Caco-2 (cell line): ENCODE measurements around the gene DDX51. TPM values are rescaled to one million over a fixed set of nuclear protein-coding genes. Genes with fewer than 3 reads are reported as not detected.

Source experiments
- BruUV-seq: library from RNA; stranded (reverse); fragments of 400-500 nt; replicated peaks from 2 replicates; lab custom pipeline; 2021; lab: Mats Ljungman, UMichigan
- CTCF ChIA-PET: fragments of 300-600 bp; sonication (Branson Sonifier 250); formaldehyde crosslinking; loops from one replicate; lab custom pipeline; 2022; ENCODE audit warnings: antibody characterized with exemption; lab: Charles Lee
- POLR2A ChIA-PET: fragments of 300-600 bp; sonication (Branson Sonifier 250); formaldehyde crosslinking; loops from one replicate; lab custom pipeline; 2022; ENCODE audit warnings: antibody characterized with exemption; lab: Charles Lee
- DNase-seq, 2 experiments: peaks; one replicate each; pipeline versions ENCODE4 v3.0.0 to v3.0.0-alpha.2; 2020 to 2022
- H3K27me3 ChIP-seq: replicated peaks from 2 replicates; pipeline ENCODE4 v1.6.0; 2011; ENCODE audit warnings: low read length; ENCODE audit not compliant: control insufficient read depth, insufficient read depth
- H3K36me3 ChIP-seq: 2 replicates; pipeline ENCODE4 v1.5.1; 2011; ENCODE audit warnings: low read length; ENCODE audit not compliant: control insufficient read depth, insufficient read depth
- H3K4me1 ChIP-seq: fragments of 250-450 bp; sonication (Bioruptor Pico); 2 replicates; pipeline ENCODE4 v1.5.1; 2020; ENCODE audit warnings: mild to moderate bottlenecking
- H3K4me3 ChIP-seq: 2 replicates; pipeline ENCODE4 v1.5.1; 2011; ENCODE audit warnings: low read depth, mild to moderate bottlenecking, control low read depth, low read length
- H3K9me3 ChIP-seq: fragments of 250-450 bp; sonication (Bioruptor Pico); 2 replicates; pipeline ENCODE4 v1.5.1; 2020; ENCODE audit warnings: mild to moderate bottlenecking, moderate library complexity
- H3K27ac Mint-ChIP-seq: one replicate; pipeline ENCODE4 v1.8.0; 2022; ENCODE audit warnings: mixed read lengths; ENCODE audit not compliant: unreplicated experiment
- H3K27me3 Mint-ChIP-seq: one replicate; pipeline ENCODE4 v1.8.0; 2022; ENCODE audit warnings: mixed read lengths; ENCODE audit not compliant: insufficient read depth, unreplicated experiment
- H3K36me3 Mint-ChIP-seq: one replicate; pipeline ENCODE4 v1.8.0; 2022; ENCODE audit warnings: mild to moderate bottlenecking, mixed read lengths; ENCODE audit not compliant: insufficient read depth, unreplicated experiment
- H3K4me1 Mint-ChIP-seq: one replicate; pipeline ENCODE4 v1.8.0; 2022; ENCODE audit warnings: low read depth, mixed read lengths; ENCODE audit not compliant: unreplicated experiment
- H3K4me3 Mint-ChIP-seq: one replicate; pipeline ENCODE4 v1.8.0; 2022; ENCODE audit warnings: mild to moderate bottlenecking, moderate library complexity, mixed read lengths; ENCODE audit not compliant: unreplicated experiment
- H3K9me3 Mint-ChIP-seq: one replicate; pipeline ENCODE4 v1.8.0; 2022; ENCODE audit warnings: mixed read lengths; ENCODE audit not compliant: unreplicated experiment
- CTCF ChIP-seq, 2 experiments: fragments of 200-600 bp in 1 of 2; IDR thresholded peaks; 1 replicate in 1 of 2; 2 replicates in 1 of 2; pipeline versions ENCODE4 v1.5.1 to v1.8.0; 2011 to 2022; ENCODE audit warnings: antibody characterized with exemption in 1 of 2, control low read depth in 1 of 2, inconsistent platforms in 1 of 2, low read depth in 1 of 2, low read length in 1 of 2, mild to moderate bottlenecking in 1 of 2, moderate library complexity in 1 of 2; ENCODE audit not compliant: insufficient read depth in 1 of 2, severe bottlenecking in 1 of 2, unreplicated experiment in 1 of 2
- intact Hi-C: fragments of 100-400 bp; cut with micrococcal nuclease; formaldehyde crosslinking; loops from one replicate; pipeline ENCODE4 v1.10.0; 2022; ENCODE audit not compliant: unreplicated experiment
- total RNA-seq: library from RNA; stranded (reverse); gene quantifications from 2 replicates; pipeline ENCODE4 v1.2.3, GENCODE V29; 2022

DDX51 gene
- total RNA-seq, 1 experiment from 2014 or later = 40.4 TPM

DNA sequence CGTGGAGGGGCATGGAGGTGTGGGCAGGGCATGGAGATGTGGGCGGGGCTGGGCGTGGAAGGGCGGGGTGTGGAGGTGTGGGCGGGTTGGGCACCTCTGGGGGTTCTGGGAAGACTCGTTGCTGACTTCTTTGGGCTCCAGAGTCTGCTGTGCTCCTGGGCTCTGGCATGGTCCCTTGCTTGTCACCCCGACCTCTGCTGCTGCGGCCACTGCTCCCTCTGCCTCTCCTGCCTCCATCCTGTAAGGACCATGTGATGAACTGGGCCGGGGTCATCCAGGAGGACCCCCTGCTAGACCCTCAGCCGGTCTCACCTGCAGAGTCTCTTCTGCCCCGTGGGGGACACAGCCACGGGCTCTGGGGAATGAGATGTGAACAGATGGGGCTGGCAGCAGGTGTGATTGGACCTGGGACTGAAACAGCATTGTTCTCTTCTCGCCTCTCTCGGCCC is 15.5 kb upstream of the DDX51 start:
- H3K27ac Mint-ChIP-seq = no peak overlapping the region

GRCh38 chr12:132158677-132159554 is 14.8 kb upstream of the DDX51 start:
- no peaks in the 10 kb centered on the region for H3K4me1 Mint-ChIP-seq
- no peaks in the 10 kb centered on the region for H3K4me1 ChIP-seq
- no peak overlapping the region for H3K27ac Mint-ChIP-seq
- H3K4me3 Mint-ChIP-seq = no peak overlapping the region
- intact Hi-C loops = no loop called here
- no peak overlapping the region for H3K4me3 ChIP-seq
- POLR2A ChIA-PET = interaction anchor here (0.5 kb wide), 1 partner anchor 235 kb away, joined by 9 read pairs; no protein-coding TSS in a partner anchor
- H3K9me3 Mint-ChIP-seq = no peaks in the 10 kb centered on the region
- no peak for TF ChIP-seq CTCF (IDR thresholded peaks at IDR 0.05; ENCODE audit: insufficient read depth in 1 of 2, low read depth in 1 of 2, low read length in 1 of 2, severe bottlenecking in 1 of 2, unreplicated experiment in 1 of 2)
- no peaks in the 10 kb centered on the region for H3K9me3 ChIP-seq
- no peaks in the 10 kb centered on the region for H3K27me3 ChIP-seq
- H3K27me3 Mint-ChIP-seq = peaks cover 2% of the 10 kb centered on the region
- H3K36me3 Mint-ChIP-seq = peaks cover 5% of the 10 kb centered on the region
- DNase-seq = no peak
- BruUV-seq = no TSS peak
- H3K36me3 ChIP-seq = peaks cover 5% of the 10 kb centered on the region
- CTCF ChIA-PET = interaction anchor here (0.7 kb wide), 1 partner anchor 180 kb away, joined by 3 read pairs; no protein-coding TSS in a partner anchor

More for the DNA sequence above, 15.5 kb upstream of the DDX51 start:
- H3K36me3 ChIP-seq = peaks cover 5% of the 10 kb centered on the region
- H3K9me3 Mint-ChIP-seq = no peaks in the 10 kb centered on the region
- peaks cover 5% of the 10 kb centered on the region for H3K36me3 Mint-ChIP-seq
- no peak overlapping the region for H3K4me3 Mint-ChIP-seq
- POLR2A ChIA-PET = no interaction called here
- CTCF ChIA-PET = no interaction called here
- H3K4me1 Mint-ChIP-seq = no peaks in the 10 kb centered on the region
- no peaks in the 10 kb centered on the region for H3K27me3 ChIP-seq
- intact Hi-C loops = no loop called here
- H3K4me3 ChIP-seq = no peak overlapping the region
- H3K27me3 Mint-ChIP-seq = peaks cover 5% of the 10 kb centered on the region
- H3K4me1 ChIP-seq = no peaks in the 10 kb centered on the region
- DNase-seq = no peak
- TF ChIP-seq CTCF (IDR thresholded peaks at IDR 0.05; ENCODE audit: insufficient read depth in 1 of 2, low read depth in 1 of 2, low read length in 1 of 2, severe bottlenecking in 1 of 2, unreplicated experiment in 1 of 2) = no peak
- BruUV-seq = no TSS peak
- H3K9me3 ChIP-seq = no peaks in the 10 kb centered on the region

- H3K36me3 ChIP-seq = peaks cover 5% of the 10 kb centered on the region
- DNase-seq = no peak
- no peak for TF ChIP-seq CTCF (IDR thresholded peaks at IDR 0.05; ENCODE audit: insufficient read depth in 1 of 2, low read depth in 1 of 2, low read length in 1 of 2, severe bottlenecking in 1 of 2, unreplicated experiment in 1 of 2)
- intact Hi-C loops = no loop called here
- CTCF ChIA-PET = no interaction called here
- BruUV-seq = no TSS peak
- no peaks in the 10 kb centered on the region for H3K36me3 Mint-ChIP-seq
- no peak overlapping the region for H3K27ac Mint-ChIP-seq
- no peak overlapping the region for H3K4me3 ChIP-seq
- H3K4me1 ChIP-seq = no peaks in the 10 kb centered on the region
- POLR2A ChIA-PET = no interaction called here
- no peaks in the 10 kb centered on the region for H3K9me3 ChIP-seq
- H3K27me3 ChIP-seq = no peaks in the 10 kb centered on the region
- H3K4me3 Mint-ChIP-seq = no peak overlapping the region
- H3K9me3 Mint-ChIP-seq = no peaks in the 10 kb centered on the region
- no peaks in the 10 kb centered on the region for H3K4me1 Mint-ChIP-seq
- peaks cover 2% of the 10 kb centered on the region for H3K27me3 Mint-ChIP-seq
Observed at GRCh38 chr12:132157733-132158409, 13.8 kb upstream of the DDX51 start.
